DND-41 (cell line): ENCODE data around the gene CABP4.

Experiments
- ATAC-seq: fragments of 200-7000 bp; cut with Tn5 transposase; 3 replicates; pipeline ENCODE4 v1.9.1; 2021; ENCODE audit warnings: low read depth; ENCODE audit not compliant: insufficient read depth
- DNase-seq: peaks from one replicate; pipeline ENCODE4 v3.0.0-alpha.2; 2020
- H2AFZ ChIP-seq: 2 replicates; pipeline ENCODE4 v1.6.0; 2012; ENCODE audit warnings: low read depth, low read length
- H3K27ac ChIP-seq: 2 replicates; pipeline ENCODE4 v1.5.1; 2012; ENCODE audit warnings: low read length, inconsistent platforms
- H3K27me3 ChIP-seq: fragments of 200-600 bp; sonication (generic); 2 replicates; pipeline ENCODE4 v1.6.0; 2012; ENCODE audit warnings: low read length, mild to moderate bottlenecking, inconsistent platforms; ENCODE audit not compliant: insufficient read depth, poor library complexity
- H3K36me3 ChIP-seq: 2 replicates; pipeline ENCODE4 v1.5.1; 2012; ENCODE audit warnings: low read length, inconsistent platforms; ENCODE audit not compliant: insufficient read depth
- H3K4me1 ChIP-seq: 2 replicates; pipeline ENCODE4 v1.5.1; 2012; ENCODE audit warnings: mild to moderate bottlenecking, low read length; ENCODE audit not compliant: insufficient read depth
- H3K4me2 ChIP-seq: 2 replicates; pipeline ENCODE4 v1.6.0; 2012; ENCODE audit warnings: mild to moderate bottlenecking, moderate library complexity, low read length, inconsistent platforms; ENCODE audit not compliant: insufficient read depth
- H3K4me3 ChIP-seq, 2 experiments: fragments of 200-600 bp in 1 of 2; shearing (Covaris generic) in 1 of 2; 2 replicates each; pipeline ENCODE4 v1.5.1; 2012 to 2016; ENCODE audit warnings: inconsistent platforms in 2 of 2, low read length in 2 of 2, mild to moderate bottlenecking in 2 of 2, low read depth in 1 of 2, moderate library complexity in 1 of 2
- H3K79me2 ChIP-seq: 2 replicates; pipeline ENCODE4 v1.6.0; 2012; ENCODE audit warnings: low read length, inconsistent platforms; ENCODE audit not compliant: insufficient read depth
- H3K9ac ChIP-seq: 2 replicates; pipeline ENCODE4 v1.6.0; 2012; ENCODE audit warnings: low read depth, mild to moderate bottlenecking, inconsistent platforms, low read length, moderate library complexity
- H3K9me3 ChIP-seq: 2 replicates; pipeline ENCODE4 v1.5.1; 2012; ENCODE audit warnings: low read length, moderate library complexity, mild to moderate bottlenecking, inconsistent platforms; ENCODE audit not compliant: insufficient read depth, severe bottlenecking
- H4K20me1 ChIP-seq: 2 replicates; pipeline ENCODE4 v1.6.0; 2012; ENCODE audit warnings: low read length; ENCODE audit not compliant: insufficient read depth
- CTCF ChIP-seq: IDR thresholded peaks from 2 replicates; pipeline ENCODE4 v1.5.1; 2012; ENCODE audit warnings: borderline replicate concordance, low read length, moderate library complexity, mild to moderate bottlenecking; ENCODE audit not compliant: poor library complexity, severe bottlenecking; ENCODE audit errors: extremely low read depth
- EZH2 ChIP-seq: IDR thresholded peaks from 3 replicates; pipeline ENCODE4 v1.6.1; 2012; ENCODE audit warnings: borderline replicate concordance, low read depth, mild to moderate bottlenecking, moderate library complexity, low read length, inconsistent platforms; ENCODE audit not compliant: severe bottlenecking

The CABP4 gene

GRCh38 chr11:67450796-67451657 lies 4.1 kb upstream of the CABP4 start:
- H4K20me1 ChIP-seq = no peaks in the 10 kb centered on the region
- H3K9me3 ChIP-seq = no peaks in the 10 kb centered on the region
- ATAC-seq = no peak
- H3K4me3 ChIP-seq = no peak overlapping the region
- no peaks in the 10 kb centered on the region for H3K4me1 ChIP-seq
- no peaks in the 10 kb centered on the region for H3K79me2 ChIP-seq
- H3K36me3 ChIP-seq = no peaks in the 10 kb centered on the region
- H3K27ac ChIP-seq = no peak overlapping the region
- H3K9ac ChIP-seq = no peak overlapping the region
- no peak for DNase-seq
- no peak overlapping the region for H2AFZ ChIP-seq
- H3K27me3 ChIP-seq = no peaks in the 10 kb centered on the region
- no peak overlapping the region for H3K4me2 ChIP-seq
- TF ChIP-seq CTCF (no peak), EZH2 (no peak)

GRCh38 chr11:67451658-67451976 lies 3.5 kb upstream of the CABP4 start:
- H3K4me2 ChIP-seq = no peak overlapping the region
- H3K79me2 ChIP-seq = no peaks in the 10 kb centered on the region
- TF ChIP-seq EZH2 = no peak
- TF ChIP-seq CTCF = no peak
- no peak overlapping the region for H3K27ac ChIP-seq
- ATAC-seq (no peak), DNase-seq (no peak)
- H3K36me3 ChIP-seq = no peaks in the 10 kb centered on the region
- H4K20me1 ChIP-seq = no peaks in the 10 kb centered on the region
- H3K4me1 ChIP-seq = no peaks in the 10 kb centered on the region
- H3K27me3 ChIP-seq = no peaks in the 10 kb centered on the region
- no peak overlapping the region for H3K9ac ChIP-seq
- H3K9me3 ChIP-seq = no peaks in the 10 kb centered on the region
- no peak overlapping the region for H3K4me3 ChIP-seq
- no peak overlapping the region for H2AFZ ChIP-seq

- Histone ChIP-seq H3K4me1 (no peaks in the 10 kb centered on the region), H3K9me3 (no peaks in the 10 kb centered on the region), H3K4me2 (no peak within 1 kb of the TSS), H3K27ac (no peak within 1 kb of the TSS), H3K36me3 (no peaks in the 10 kb centered on the region), H2AFZ (no peak within 1 kb of the TSS), H3K4me3 (no peak within 1 kb of the TSS), H3K79me2 (no peaks in the 10 kb centered on the region), H4K20me1 (no peaks in the 10 kb centered on the region), H3K9ac (no peak within 1 kb of the TSS), H3K27me3 (no peaks in the 10 kb centered on the region)
- ATAC-seq (no peak), DNase-seq (no peak)
- TF ChIP-seq CTCF = no peak
- TF ChIP-seq EZH2 = no peak
Observed at GRCh38 chr11:67452141-67452952, 2.8 kb upstream of the CABP4 start, which contains the start of gene GPR152. Gene GPR152, minus strand, starts transcription at chr11:67452729. Its CDS starts 5 bp downstream, at chr11:67452724.
